MM.1S (cell line): Measurements from ENCODE around the gene PRKG2.

Experiments
- DNase-seq: peaks from one replicate; pipeline ENCODE4 v3.0.0-alpha.2; 2015
- H2AFZ ChIP-seq: fragments of 300-600 bp; sonication (generic); 2 replicates; pipeline ENCODE4 v1.6.0; 2016; ENCODE audit warnings: antibody characterized with exemption, low read length
- H3F3A ChIP-seq: fragments of 300-600 bp; sonication (generic); 2 replicates; pipeline ENCODE4 v1.6.1; 2016; ENCODE audit warnings: mild to moderate bottlenecking, antibody characterized with exemption, low read length, moderate library complexity, mixed read lengths; ENCODE audit not compliant: insufficient read depth
- H3K27ac ChIP-seq: fragments of 300-600 bp; sonication (generic); 2 replicates; pipeline ENCODE4 v1.5.1; 2016; ENCODE audit warnings: mild to moderate bottlenecking, low read length
- H3K27me3 ChIP-seq: fragments of 300-600 bp; sonication (generic); replicated peaks from 2 replicates; pipeline ENCODE4 v1.6.0; 2016; ENCODE audit warnings: low read length; ENCODE audit not compliant: insufficient read depth
- H3K36me3 ChIP-seq: fragments of 300-600 bp; sonication (generic); replicated peaks from 2 replicates; pipeline ENCODE4 v1.6.1; 2016; ENCODE audit warnings: mild to moderate bottlenecking, low read length, mixed read lengths; ENCODE audit not compliant: insufficient read depth
- H3K4me1 ChIP-seq: fragments of 300-600 bp; sonication (generic); 2 replicates; pipeline ENCODE4 v1.6.1; 2016; ENCODE audit warnings: low read length, mixed read lengths
- H3K4me2 ChIP-seq: fragments of 300-600 bp; sonication (generic); 2 replicates; pipeline ENCODE4 v1.6.0; 2016; ENCODE audit warnings: low read depth, low read length
- H3K4me3 ChIP-seq: fragments of 300-600 bp; sonication (generic); 2 replicates; pipeline ENCODE4 v1.5.1; 2016; ENCODE audit warnings: low read length, mixed read lengths
- H3K79me2 ChIP-seq: fragments of 300-600 bp; sonication (generic); 2 replicates; pipeline ENCODE4 v1.6.1; 2016; ENCODE audit warnings: mixed run types, low read length, mixed read lengths
- H3K9ac ChIP-seq: fragments of 300-600 bp; sonication (generic); 2 replicates; pipeline ENCODE4 v1.6.1; 2016; ENCODE audit warnings: low read length, mixed read lengths
- H3K9me2 ChIP-seq: fragments of 300-600 bp; sonication (generic); replicated peaks from 2 replicates; pipeline ENCODE4 v1.6.1; 2016; ENCODE audit warnings: mild to moderate bottlenecking, low read length, mixed read lengths; ENCODE audit not compliant: insufficient read depth
- H3K9me3 ChIP-seq: fragments of 300-600 bp; sonication (generic); replicated peaks from 2 replicates; pipeline ENCODE4 v1.6.1; 2016; ENCODE audit warnings: mild to moderate bottlenecking, low read length, mixed read lengths; ENCODE audit not compliant: insufficient read depth
- H4K20me1 ChIP-seq: fragments of 300-600 bp; sonication (generic); 2 replicates; pipeline ENCODE4 v1.6.1; 2016; ENCODE audit warnings: mild to moderate bottlenecking, low read length, moderate library complexity, mixed read lengths; ENCODE audit not compliant: insufficient read depth
- CTCF ChIP-seq: fragments of 300-600 bp; sonication (generic); IDR thresholded peaks from 2 replicates; pipeline ENCODE4 v1.5.1; 2016; ENCODE audit warnings: antibody characterized with exemption, low read length, mixed read lengths
- EZH2 ChIP-seq: fragments of 300-600 bp; sonication (generic); optimal IDR thresholded peaks from 2 replicates; pipeline ENCODE3; 2017; ENCODE audit warnings: low read depth, mild to moderate bottlenecking, antibody characterized with exemption, low read length, mixed read lengths
- EZH2phosphoT487 ChIP-seq: fragments of 300-600 bp; sonication (generic); IDR thresholded peaks from 2 replicates; pipeline ENCODE4 v1.6.1; 2018; ENCODE audit warnings: antibody characterized with exemption, low read length

Gene PRKG2

GRCh38 chr4:81199831-81200230 lies 15.2 kb downstream of the PRKG2 start:
- H3K27ac ChIP-seq: no peak overlapping the region
- no peaks in the 10 kb centered on the region for H3K79me2 ChIP-seq
- H3K9me2 ChIP-seq: no peaks in the 10 kb centered on the region
- no peak overlapping the region for H3K4me2 ChIP-seq
- no peak overlapping the region for H3K9ac ChIP-seq
- TF ChIP-seq EZH2 (no peak), CTCF (no peak), EZH2phosphoT487 (no peak)
- no peaks in the 10 kb centered on the region for H3F3A ChIP-seq
- no peak for DNase-seq
- no peak overlapping the region for H3K4me3 ChIP-seq
- H3K36me3 ChIP-seq: no peaks in the 10 kb centered on the region
- no peaks in the 10 kb centered on the region for H3K9me3 ChIP-seq
- H4K20me1 ChIP-seq: no peaks in the 10 kb centered on the region
- no peaks in the 10 kb centered on the region for H3K4me1 ChIP-seq
- no peak overlapping the region for H2AFZ ChIP-seq
- H3K27me3 ChIP-seq: no peaks in the 10 kb centered on the region

- no peaks in the 10 kb centered on the region for H4K20me1 ChIP-seq
- no peak overlapping the region for H2AFZ ChIP-seq
- no peaks in the 10 kb centered on the region for H3K4me1 ChIP-seq
- H3K9ac ChIP-seq: no peak overlapping the region
- H3K27ac ChIP-seq: no peak overlapping the region
- H3K27me3 ChIP-seq: no peaks in the 10 kb centered on the region
- H3K36me3 ChIP-seq: no peaks in the 10 kb centered on the region
- H3K9me3 ChIP-seq: no peaks in the 10 kb centered on the region
- no peaks in the 10 kb centered on the region for H3K79me2 ChIP-seq
- H3K4me3 ChIP-seq: no peak overlapping the region
- no peaks in the 10 kb centered on the region for H3F3A ChIP-seq
- no peak for DNase-seq
- no peak for TF ChIP-seq CTCF
- TF ChIP-seq EZH2: no peak
- TF ChIP-seq EZH2phosphoT487: no peak
- H3K4me2 ChIP-seq: no peak overlapping the region
- no peaks in the 10 kb centered on the region for H3K9me2 ChIP-seq
Observed at GRCh38 chr4:81198609-81199008, 16.4 kb downstream of the PRKG2 start.

- H3K27ac ChIP-seq: no peak overlapping the region
- DNase-seq: no peak
- no peak overlapping the region for H3K9ac ChIP-seq
- H3F3A ChIP-seq: no peaks in the 10 kb centered on the region
- no peaks in the 10 kb centered on the region for H3K9me2 ChIP-seq
- no peaks in the 10 kb centered on the region for H3K4me1 ChIP-seq
- H4K20me1 ChIP-seq: no peaks in the 10 kb centered on the region
- no peak overlapping the region for H3K4me3 ChIP-seq
- no peaks in the 10 kb centered on the region for H3K36me3 ChIP-seq
- no peak overlapping the region for H2AFZ ChIP-seq
- H3K79me2 ChIP-seq: no peaks in the 10 kb centered on the region
- no peaks in the 10 kb centered on the region for H3K27me3 ChIP-seq
- H3K9me3 ChIP-seq: no peaks in the 10 kb centered on the region
- no peak overlapping the region for H3K4me2 ChIP-seq
- TF ChIP-seq EZH2phosphoT487 (no peak), EZH2 (no peak), CTCF (no peak)
Observed at GRCh38 chr4:81197864-81198524, 17.0 kb downstream of the PRKG2 start.
